ENCODE results near the gene CHPF.

CHPF gene

GRCh38 chr2:219567791-219568361 is 24.3 kb upstream of the CHPF start:
- no peak for DNase-seq

- no peak for DNase-seq
Observed at GRCh38 chr2:219567131-219567530, 23.5 kb upstream of the CHPF start.

- no peak for DNase-seq
Observed at GRCh38 chr2:219566640-219567039, 23.0 kb upstream of the CHPF start.

- no peak for DNase-seq
Observed at GRCh38 chr2:219565130-219566080, 21.8 kb upstream of the CHPF start.

- no peak for DNase-seq
Observed at GRCh38 chr2:219563271-219563928, 19.8 kb upstream of the CHPF start.

- DNase-seq: no peak
Observed at GRCh38 chr2:219562049-219563020, 18.7 kb upstream of the CHPF start.

- no peak for DNase-seq
Observed at GRCh38 chr2:219561179-219562048, 17.8 kb upstream of the CHPF start.

- no peak for DNase-seq
Observed at GRCh38 chr2:219560893-219561178, 17.2 kb upstream of the CHPF start.

- no peak for DNase-seq
Observed at GRCh38 chr2:219560037-219560892, 16.7 kb upstream of the CHPF start.

- no peak for DNase-seq
Observed at GRCh38 chr2:219559156-219559915, 15.7 kb upstream of the CHPF start.

- no peak for DNase-seq
Observed at GRCh38 chr2:219557791-219558785, 14.5 kb upstream of the CHPF start.

- no peak for DNase-seq
Observed at GRCh38 chr2:219557320-219557719, 13.7 kb upstream of the CHPF start.

GRCh38 chr2:219556413-219556812 is 12.8 kb upstream of the CHPF start:
- DNase-seq: no peak

- DNase-seq: no peak
Observed at GRCh38 chr2:219555956-219556355, 12.3 kb upstream of the CHPF start.

- DNase-seq: no peak
Observed at GRCh38 chr2:219554350-219554749, 10.7 kb upstream of the CHPF start.

- no peak for DNase-seq
Observed at GRCh38 chr2:219553463-219553963, 9.9 kb upstream of the CHPF start.

- no peak for DNase-seq
Observed at GRCh38 chr2:219553168-219553417, 9.5 kb upstream of the CHPF start.

GRCh38 chr2:219552382-219553167 is 9.0 kb upstream of the CHPF start:
- DNase-seq: peak; percentile 77
